ENCODE measurements around the gene FRMD8. TPM values are rescaled to one million over a fixed set of nuclear protein-coding genes. Genes with fewer than 3 reads are reported as not detected.

FRMD8 gene
- total RNA-seq, 1 donor from 2014 or later: 39.7 TPM

Other genes with a start within 250 kb of the FRMD8 start
- not detected in 2 replicates for gene SPDYC, start 216.4 kb upstream of the FRMD8 start, total RNA-seq
- 143 and 144 TPM in 2 replicates for gene CAPN1, start 204.7 kb upstream of the FRMD8 start, total RNA-seq
- 74.5 and 74.6 TPM in 2 replicates for gene POLA2, start 124.7 kb upstream of the FRMD8 start, total RNA-seq
- 3.4 and 5.1 TPM in 2 replicates for gene CDC42EP2, start 71.8 kb upstream of the FRMD8 start, total RNA-seq
- gene DPF2, start 52.8 kb upstream of the FRMD8 start, total RNA-seq: 77.0 and 78.1 TPM in 2 replicates
- 1.3 and 1.6 TPM in 2 replicates for gene TIGD3, start 31.9 kb upstream of the FRMD8 start, total RNA-seq
- 14.6 and 16.3 TPM in 2 replicates for gene SLC25A45, start 4.0 kb upstream of the FRMD8 start, total RNA-seq
- 422 and 430 TPM in 2 replicates for gene NEAT1, start 36.2 kb downstream of the FRMD8 start, total RNA-seq
- 4,338 and 4,347 TPM in 2 replicates for gene MALAT1, start 112.4 kb downstream of the FRMD8 start, total RNA-seq
- gene SCYL1, start 138.4 kb downstream of the FRMD8 start, total RNA-seq: 94.4 and 95.8 TPM in 2 replicates
- 85.3 and 86.4 TPM in 2 replicates for gene LTBP3, start 171.7 kb downstream of the FRMD8 start, total RNA-seq
- gene ZNRD2, start 183.8 kb downstream of the FRMD8 start, total RNA-seq: 63.6 and 63.8 TPM in 2 replicates
- gene FAM89B, start 185.9 kb downstream of the FRMD8 start, total RNA-seq: 31.5 and 32.0 TPM in 2 replicates
- 163 and 168 TPM in 2 replicates for gene EHBP1L1, start 189.4 kb downstream of the FRMD8 start, total RNA-seq
- gene KCNK7, start 209.2 kb downstream of the FRMD8 start, total RNA-seq: 0.78 and 2.0 TPM in 2 replicates
- gene MAP3K11, start 227.6 kb downstream of the FRMD8 start, total RNA-seq: 84.6 and 88.6 TPM in 2 replicates
- 40.1 and 43.6 TPM in 2 replicates for gene PCNX3, start 229.1 kb downstream of the FRMD8 start, total RNA-seq

Measured in activated T-helper 2 cell treated with anti-CD3 and anti-CD28 coated beads, Interferon-gamma antibody, Interleukin-2, Interleukin-4, amounts not matched to agents 10 μg/mL and 5 μg/mL and 100 μg/mL, durations not matched to agents 14 hours and 24 hours and 36 hours (primary cell).